ENCODE data around the gene HSF2BP.
"Not testable (repeated sequence)": the region's sequence is repeated elsewhere in the genome, so short reads cannot be mapped to it uniquely, and the experiment has no call there.

DNA sequence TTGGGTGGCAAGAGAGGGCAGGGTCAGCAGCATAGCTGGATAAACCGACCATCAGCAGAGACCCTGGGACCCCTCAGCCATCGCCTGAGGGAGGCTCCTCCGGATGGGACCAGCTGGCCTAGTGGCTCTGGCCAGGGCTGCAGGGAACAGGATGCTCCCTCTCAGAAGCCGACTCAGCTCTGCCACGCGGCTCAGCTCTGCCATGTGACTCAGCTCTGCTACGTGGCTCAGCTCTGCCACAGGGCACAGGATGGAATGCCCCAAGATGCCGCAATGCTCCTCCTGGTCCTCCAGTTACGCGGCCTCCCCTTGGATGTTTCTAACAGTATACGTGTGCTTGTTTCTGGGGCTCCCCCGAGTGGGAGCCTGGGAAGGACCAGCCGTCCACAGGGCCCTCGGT, 165.8 kb downstream of the HSF2BP start:
- TF ChIP-seq POLR2AphosphoS5 (IDR thresholded peaks at IDR 0.05); EZH2 (IDR thresholded peaks at IDR 0.05; ENCODE audit: borderline replicate concordance, insufficient read depth, low read length, poor library complexity, severe bottlenecking); EP300 (conservative IDR thresholded peaks at IDR 0.05; ENCODE audit: poor library complexity, severe bottlenecking); SMC3 (conservative IDR thresholded peaks at IDR 0.05; ENCODE audit: poor library complexity); RAD21 (conservative IDR thresholded peaks at IDR 0.05): not testable (repeated sequence)
- TF ChIP-seq, protein P1, sequence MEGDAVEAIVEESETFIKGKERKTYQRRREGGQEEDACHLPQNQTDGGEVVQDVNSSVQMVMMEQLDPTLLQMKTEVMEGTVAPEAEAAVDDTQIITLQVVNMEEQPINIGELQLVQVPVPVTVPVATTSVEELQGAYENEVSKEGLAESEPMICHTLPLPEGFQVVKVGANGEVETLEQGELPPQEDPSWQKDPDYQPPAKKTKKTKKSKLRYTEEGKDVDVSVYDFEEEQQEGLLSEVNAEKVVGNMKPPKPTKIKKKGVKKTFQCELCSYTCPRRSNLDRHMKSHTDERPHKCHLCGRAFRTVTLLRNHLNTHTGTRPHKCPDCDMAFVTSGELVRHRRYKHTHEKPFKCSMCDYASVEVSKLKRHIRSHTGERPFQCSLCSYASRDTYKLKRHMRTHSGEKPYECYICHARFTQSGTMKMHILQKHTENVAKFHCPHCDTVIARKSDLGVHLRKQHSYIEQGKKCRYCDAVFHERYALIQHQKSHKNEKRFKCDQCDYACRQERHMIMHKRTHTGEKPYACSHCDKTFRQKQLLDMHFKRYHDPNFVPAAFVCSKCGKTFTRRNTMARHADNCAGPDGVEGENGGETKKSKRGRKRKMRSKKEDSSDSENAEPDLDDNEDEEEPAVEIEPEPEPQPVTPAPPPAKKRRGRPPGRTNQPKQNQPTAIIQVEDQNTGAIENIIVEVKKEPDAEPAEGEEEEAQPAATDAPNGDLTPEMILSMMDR (IDR thresholded peaks at IDR 0.05; ENCODE audit: poor library complexity, severe bottlenecking), result not testable (repeated sequence)
- TF ChIP-seq, protein P2, sequence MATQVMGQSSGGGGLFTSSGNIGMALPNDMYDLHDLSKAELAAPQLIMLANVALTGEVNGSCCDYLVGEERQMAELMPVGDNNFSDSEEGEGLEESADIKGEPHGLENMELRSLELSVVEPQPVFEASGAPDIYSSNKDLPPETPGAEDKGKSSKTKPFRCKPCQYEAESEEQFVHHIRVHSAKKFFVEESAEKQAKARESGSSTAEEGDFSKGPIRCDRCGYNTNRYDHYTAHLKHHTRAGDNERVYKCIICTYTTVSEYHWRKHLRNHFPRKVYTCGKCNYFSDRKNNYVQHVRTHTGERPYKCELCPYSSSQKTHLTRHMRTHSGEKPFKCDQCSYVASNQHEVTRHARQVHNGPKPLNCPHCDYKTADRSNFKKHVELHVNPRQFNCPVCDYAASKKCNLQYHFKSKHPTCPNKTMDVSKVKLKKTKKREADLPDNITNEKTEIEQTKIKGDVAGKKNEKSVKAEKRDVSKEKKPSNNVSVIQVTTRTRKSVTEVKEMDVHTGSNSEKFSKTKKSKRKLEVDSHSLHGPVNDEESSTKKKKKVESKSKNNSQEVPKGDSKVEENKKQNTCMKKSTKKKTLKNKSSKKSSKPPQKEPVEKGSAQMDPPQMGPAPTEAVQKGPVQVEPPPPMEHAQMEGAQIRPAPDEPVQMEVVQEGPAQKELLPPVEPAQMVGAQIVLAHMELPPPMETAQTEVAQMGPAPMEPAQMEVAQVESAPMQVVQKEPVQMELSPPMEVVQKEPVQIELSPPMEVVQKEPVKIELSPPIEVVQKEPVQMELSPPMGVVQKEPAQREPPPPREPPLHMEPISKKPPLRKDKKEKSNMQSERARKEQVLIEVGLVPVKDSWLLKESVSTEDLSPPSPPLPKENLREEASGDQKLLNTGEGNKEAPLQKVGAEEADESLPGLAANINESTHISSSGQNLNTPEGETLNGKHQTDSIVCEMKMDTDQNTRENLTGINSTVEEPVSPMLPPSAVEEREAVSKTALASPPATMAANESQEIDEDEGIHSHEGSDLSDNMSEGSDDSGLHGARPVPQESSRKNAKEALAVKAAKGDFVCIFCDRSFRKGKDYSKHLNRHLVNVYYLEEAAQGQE (IDR thresholded peaks at IDR 0.05; ENCODE audit: borderline replicate concordance), result not testable (repeated sequence)
